Esophagus squamous epithelium (tissue), 4 donors: ENCODE data around the gene TAF4.

Experiments used
- POLR2A ChIP-seq, 4 donors: fragments of 450-650 bp; IDR thresholded peaks; one replicate each; pipeline ENCODE4 v1.6.1; 2017; ENCODE audit warnings: antibody characterized with exemption in 4 of 4, mild to moderate bottlenecking in 4 of 4, moderate library complexity in 3 of 4
- TF ChIP-seq, protein P1 (sequence below), 6 experiments: fragments of 450-650 bp in 4 of 6; fragments of 200-600 bp in 2 of 6; sonication (generic) in 2 of 6; IDR thresholded peaks; one replicate each; pipeline ENCODE4 v1.5.1; 2016 to 2019; ENCODE audit warnings: antibody characterized with exemption in 6 of 6, mild to moderate bottlenecking in 4 of 6, moderate library complexity in 4 of 6

DNA sequence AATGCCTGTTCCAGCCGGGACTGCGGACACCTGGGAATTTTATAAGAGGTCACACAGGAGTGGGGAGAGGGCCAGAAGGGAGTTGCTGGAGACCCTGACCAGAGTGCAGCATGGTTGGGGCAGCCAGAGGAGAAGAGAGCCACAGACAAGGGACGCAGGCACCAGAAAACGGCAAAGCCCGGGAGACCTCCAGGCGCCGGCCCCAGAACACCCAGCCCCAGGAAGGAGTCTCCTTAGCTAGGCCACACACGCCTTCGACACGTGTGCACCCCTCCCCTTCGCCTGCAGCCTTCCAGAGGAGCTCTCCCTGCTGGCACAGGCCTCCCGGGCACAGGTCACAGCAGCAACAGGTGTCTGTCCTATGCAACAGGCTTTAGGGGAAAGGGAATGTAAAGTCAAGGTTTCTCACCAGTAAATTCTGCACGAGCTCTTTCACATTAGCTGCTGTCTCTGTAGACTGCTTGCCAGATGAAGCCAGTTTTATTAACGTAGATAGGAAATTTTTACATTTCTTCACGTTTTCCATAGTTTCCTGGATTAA lies 57.0 kb downstream of the TAF4 start:
- TF ChIP-seq, protein P1, sequence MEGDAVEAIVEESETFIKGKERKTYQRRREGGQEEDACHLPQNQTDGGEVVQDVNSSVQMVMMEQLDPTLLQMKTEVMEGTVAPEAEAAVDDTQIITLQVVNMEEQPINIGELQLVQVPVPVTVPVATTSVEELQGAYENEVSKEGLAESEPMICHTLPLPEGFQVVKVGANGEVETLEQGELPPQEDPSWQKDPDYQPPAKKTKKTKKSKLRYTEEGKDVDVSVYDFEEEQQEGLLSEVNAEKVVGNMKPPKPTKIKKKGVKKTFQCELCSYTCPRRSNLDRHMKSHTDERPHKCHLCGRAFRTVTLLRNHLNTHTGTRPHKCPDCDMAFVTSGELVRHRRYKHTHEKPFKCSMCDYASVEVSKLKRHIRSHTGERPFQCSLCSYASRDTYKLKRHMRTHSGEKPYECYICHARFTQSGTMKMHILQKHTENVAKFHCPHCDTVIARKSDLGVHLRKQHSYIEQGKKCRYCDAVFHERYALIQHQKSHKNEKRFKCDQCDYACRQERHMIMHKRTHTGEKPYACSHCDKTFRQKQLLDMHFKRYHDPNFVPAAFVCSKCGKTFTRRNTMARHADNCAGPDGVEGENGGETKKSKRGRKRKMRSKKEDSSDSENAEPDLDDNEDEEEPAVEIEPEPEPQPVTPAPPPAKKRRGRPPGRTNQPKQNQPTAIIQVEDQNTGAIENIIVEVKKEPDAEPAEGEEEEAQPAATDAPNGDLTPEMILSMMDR (IDR thresholded peaks at IDR 0.05), result no peak
- TF ChIP-seq POLR2A (IDR thresholded peaks at IDR 0.05), result no peak
